Fibroblast of skin of right biceps (primary cell): ENCODE measurements around the gene AK2.
"Not testable (repeated sequence)": the region's sequence is repeated elsewhere in the genome, so short reads cannot be mapped to it uniquely, and the experiment has no call there.

Experiments used
- DNase-seq: peaks from one replicate; pipeline ENCODE4 v3.0.0-alpha.2; 2013

AK2 gene

GRCh38 chr1:32997381-32997891 lies 39.2 kb downstream of the AK2 start:
- DNase-seq, result peak; percentile 86

GRCh38 chr1:32993324-32993636 lies 43.4 kb downstream of the AK2 start:
- DNase-seq, result not testable (repeated sequence)

- DNase-seq, result peak; percentile 95
Measured at GRCh38 chr1:32992489-32993323, 44.0 kb downstream of the AK2 start.

GRCh38 chr1:32991819-32992488 lies 44.7 kb downstream of the AK2 start:
- DNase-seq, result no peak

- DNase-seq, result peak; percentile 14
Measured at GRCh38 chr1:32991386-32991785, 45.3 kb downstream of the AK2 start.

- no peak for DNase-seq
Measured at GRCh38 chr1:32990887-32991286, 45.8 kb downstream of the AK2 start.

- DNase-seq, result peak; percentile 92
Measured at GRCh38 chr1:32989160-32990050, 47.3 kb downstream of the AK2 start.

- DNase-seq, result peak; percentile 74
Measured at GRCh38 chr1:32988665-32989064, 48.0 kb downstream of the AK2 start.

GRCh38 chr1:32985226-32985625 lies 51.5 kb downstream of the AK2 start:
- no peak for DNase-seq

- DNase-seq, result peak; percentile 50
Measured at GRCh38 chr1:32984455-32985171, 52.1 kb downstream of the AK2 start.

- DNase-seq, result no peak
Measured at GRCh38 chr1:32984090-32984454, 52.6 kb downstream of the AK2 start.

- DNase-seq, result no peak
Measured at GRCh38 chr1:32983020-32983419, 53.7 kb downstream of the AK2 start.

- peak; percentile 83 for DNase-seq
Measured at GRCh38 chr1:32981003-32981901, 55.4 kb downstream of the AK2 start.

GRCh38 chr1:32980080-32980479 lies 56.6 kb downstream of the AK2 start:
- DNase-seq, result no peak

- DNase-seq, result no peak
Measured at GRCh38 chr1:32978854-32979253, 57.8 kb downstream of the AK2 start.

GRCh38 chr1:32977546-32978087 lies 59.1 kb downstream of the AK2 start:
- DNase-seq, result no peak

- DNase-seq, result not testable (repeated sequence)
Measured at GRCh38 chr1:32975055-32975454, 61.6 kb downstream of the AK2 start.

- DNase-seq, result not testable (repeated sequence)
Measured at GRCh38 chr1:32973458-32973857, 63.2 kb downstream of the AK2 start.

GRCh38 chr1:32972814-32973428 lies 63.8 kb downstream of the AK2 start:
- DNase-seq, result peak; percentile 47

GRCh38 chr1:32971576-32971975 lies 65.1 kb downstream of the AK2 start:
- DNase-seq, result no peak

- no peak for DNase-seq
Measured at GRCh38 chr1:32971156-32971555, 65.5 kb downstream of the AK2 start.
